AG08395 (cell line): ENCODE data around the gene ADGRA1.
"Not testable (repeated sequence)": the region's sequence is repeated elsewhere in the genome, so short reads cannot be mapped to it uniquely, and the experiment has no call there.

Experiments used
- DNase-seq: peaks from one replicate; pipeline ENCODE4 v3.0.0; 2012; ENCODE audit warnings: mixed read lengths, low spot score

ADGRA1 gene

GRCh38 chr10:133096616-133097269 lies 9.0 kb downstream of the ADGRA1 start:
- no peak for DNase-seq

- no peak for DNase-seq
Measured at GRCh38 chr10:133097418-133097817, 9.7 kb downstream of the ADGRA1 start.

- no peak for DNase-seq
Measured at GRCh38 chr10:133097961-133098360, 10.2 kb downstream of the ADGRA1 start.

DNA sequence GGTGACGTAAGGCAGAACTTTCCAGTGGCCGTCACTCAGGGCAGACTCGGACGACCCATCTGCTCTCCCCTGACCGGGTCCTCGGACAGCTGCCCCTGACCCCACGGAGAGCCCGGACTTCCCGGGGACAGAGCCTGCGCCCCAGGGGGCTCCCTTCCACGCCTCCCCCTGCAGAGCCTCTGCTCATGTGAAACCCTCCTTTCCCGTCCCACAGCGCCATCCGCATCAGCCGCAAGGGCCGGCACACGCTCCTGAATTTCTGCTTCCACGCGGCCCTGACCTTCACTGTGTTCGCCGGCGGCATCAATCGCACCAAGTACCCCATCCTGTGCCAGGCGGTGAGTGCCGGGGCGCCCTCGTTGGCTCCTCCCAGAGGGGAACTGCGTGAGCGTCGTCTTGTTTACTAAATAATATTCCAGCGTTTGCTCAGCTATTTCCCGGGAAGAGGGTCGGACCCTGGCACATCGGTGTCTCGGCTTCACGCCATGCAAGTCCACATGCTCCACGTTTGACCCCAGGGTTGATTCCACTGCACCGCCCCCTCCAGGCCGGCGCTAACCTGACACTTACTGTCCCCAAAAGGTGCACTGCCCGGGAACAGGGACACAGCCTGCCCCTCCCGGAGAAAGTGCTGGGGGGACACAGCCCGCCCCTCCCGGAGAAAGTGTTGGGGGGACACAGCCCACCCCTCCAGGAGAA lies 10.9 kb downstream of the ADGRA1 start:
- DNase-seq: no peak

DNA sequence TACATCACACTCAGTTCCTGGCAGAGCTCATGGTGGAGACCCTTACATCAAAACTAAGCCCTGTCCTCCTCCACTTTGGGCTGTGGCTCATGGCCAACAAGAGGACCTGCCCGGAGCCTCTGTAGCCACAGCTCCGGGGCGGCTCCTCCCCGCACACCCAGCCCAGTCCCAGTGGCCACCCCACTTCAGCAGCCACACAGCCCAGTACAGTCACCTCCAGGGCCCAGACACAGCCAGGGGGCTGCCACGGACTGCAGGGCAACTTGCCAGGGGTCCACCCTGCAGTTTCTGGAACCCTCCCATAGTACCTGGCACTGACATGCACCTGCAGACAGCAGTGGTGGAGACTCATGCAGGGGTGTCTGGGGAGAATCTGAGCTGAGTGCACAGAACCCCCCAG lies 11.8 kb downstream of the ADGRA1 start:
- DNase-seq: no peak

DNA sequence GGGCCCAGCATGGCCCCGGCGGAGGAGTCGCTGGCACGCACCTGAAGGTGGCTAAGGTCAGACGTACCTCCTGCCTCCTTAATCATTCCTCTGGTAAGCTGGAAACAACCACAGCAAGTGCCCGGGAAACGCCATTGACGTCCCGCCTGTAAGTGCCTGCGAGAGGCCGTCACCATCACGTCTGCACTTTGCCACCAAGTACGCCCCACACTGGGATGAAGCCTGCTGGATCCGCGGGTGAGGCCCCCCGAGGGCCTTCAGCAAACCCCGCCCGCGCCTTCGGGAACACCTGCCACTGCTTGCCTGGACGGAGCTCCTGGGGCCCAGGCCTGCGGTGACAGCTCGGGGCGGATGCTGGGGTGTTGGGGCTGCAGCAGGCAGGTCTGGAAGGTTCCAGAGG lies 12.5 kb downstream of the ADGRA1 start:
- no peak for DNase-seq

- no peak for DNase-seq
Measured at GRCh38 chr10:133100706-133101415, 13.1 kb downstream of the ADGRA1 start.

DNA sequence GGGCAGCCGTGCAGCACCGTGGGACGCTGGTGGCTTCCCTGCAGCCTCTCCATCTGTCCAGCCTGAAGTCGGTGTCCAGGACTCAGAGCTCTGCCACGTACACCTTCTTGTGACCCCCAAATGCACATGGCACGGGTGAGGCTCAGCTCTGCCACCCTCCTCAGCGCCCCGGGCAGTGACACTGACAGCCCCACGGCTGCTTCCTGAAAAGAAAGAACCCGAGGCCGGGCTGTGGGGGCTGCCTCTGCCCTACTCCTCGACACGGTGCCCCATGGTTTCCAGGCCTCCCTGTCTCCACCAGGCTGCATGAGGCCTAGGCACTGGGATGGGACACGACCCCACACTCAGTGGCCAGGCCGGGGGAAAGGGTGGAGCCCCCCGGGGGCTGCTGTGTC lies 13.7 kb downstream of the ADGRA1 start:
- no peak for DNase-seq

DNA sequence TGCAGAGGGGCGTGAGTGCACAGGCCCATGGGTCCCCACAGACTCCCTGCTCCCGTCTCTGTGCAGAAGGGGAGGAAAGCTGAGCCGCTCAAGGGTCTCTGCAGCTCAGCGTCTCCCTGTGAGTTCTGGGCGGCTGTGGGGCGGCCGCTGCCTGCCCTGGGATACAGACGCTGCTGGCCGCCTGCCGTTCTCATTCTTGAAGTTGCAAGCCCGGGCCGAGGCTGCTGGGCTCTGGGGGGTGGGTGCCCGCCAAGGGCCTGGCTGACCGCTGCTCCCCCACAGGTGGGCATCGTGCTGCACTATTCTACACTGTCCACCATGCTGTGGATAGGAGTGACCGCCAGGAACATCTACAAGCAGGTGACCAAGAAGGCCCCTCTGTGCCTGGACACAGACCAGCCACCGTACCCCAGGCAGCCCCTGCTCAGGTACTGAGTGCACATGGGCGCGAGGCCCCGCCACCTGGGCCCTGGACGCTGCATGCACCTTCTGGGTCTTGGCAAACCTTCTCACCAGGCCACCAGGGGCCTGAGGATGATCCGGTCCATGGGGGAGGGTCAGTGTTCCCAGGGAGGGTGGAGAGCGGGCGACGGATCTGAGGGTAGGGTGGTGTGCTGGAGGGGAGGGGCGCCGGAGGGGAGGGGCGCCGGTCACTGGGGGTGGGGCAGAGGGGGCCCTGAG lies 14.8 kb downstream of the ADGRA1 start:
- no peak for DNase-seq

DNA sequence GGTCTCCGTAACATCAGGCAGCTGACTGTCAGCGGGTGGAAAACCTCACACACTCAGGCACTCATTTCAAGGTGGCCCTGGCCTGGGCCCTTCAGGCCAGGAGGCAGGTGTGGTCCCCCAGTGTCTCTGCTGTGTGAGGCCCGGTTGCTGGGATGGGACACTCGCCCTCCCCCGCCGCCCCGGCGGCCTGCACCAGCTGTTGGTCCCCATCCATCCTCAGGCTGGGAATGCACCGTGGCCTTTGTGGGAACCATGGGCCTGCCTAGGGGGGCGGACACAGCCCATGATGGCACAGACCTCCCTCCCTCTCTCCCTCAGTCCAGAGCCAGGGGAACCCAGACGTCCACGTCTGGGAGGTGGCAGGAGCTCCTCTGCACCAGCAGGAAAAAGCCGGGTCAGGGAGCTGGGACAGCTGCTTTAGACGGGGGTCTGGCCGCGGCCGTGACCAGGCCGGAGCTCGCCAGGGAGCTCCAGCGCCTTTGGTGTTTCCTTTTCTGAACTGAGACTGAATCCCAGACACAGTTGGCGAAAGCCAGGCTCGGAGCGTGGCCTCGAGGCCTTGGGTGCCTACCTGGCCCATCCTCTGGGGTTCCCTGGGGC lies 15.7 kb downstream of the ADGRA1 start:
- no peak for DNase-seq

GRCh38 chr10:133104068-133104962 lies 16.6 kb downstream of the ADGRA1 start:
- DNase-seq: no peak

- no peak for DNase-seq
Measured at GRCh38 chr10:133104963-133105640, 17.4 kb downstream of the ADGRA1 start.

- no peak for DNase-seq
Measured at GRCh38 chr10:133105686-133106390, 18.1 kb downstream of the ADGRA1 start.

DNA sequence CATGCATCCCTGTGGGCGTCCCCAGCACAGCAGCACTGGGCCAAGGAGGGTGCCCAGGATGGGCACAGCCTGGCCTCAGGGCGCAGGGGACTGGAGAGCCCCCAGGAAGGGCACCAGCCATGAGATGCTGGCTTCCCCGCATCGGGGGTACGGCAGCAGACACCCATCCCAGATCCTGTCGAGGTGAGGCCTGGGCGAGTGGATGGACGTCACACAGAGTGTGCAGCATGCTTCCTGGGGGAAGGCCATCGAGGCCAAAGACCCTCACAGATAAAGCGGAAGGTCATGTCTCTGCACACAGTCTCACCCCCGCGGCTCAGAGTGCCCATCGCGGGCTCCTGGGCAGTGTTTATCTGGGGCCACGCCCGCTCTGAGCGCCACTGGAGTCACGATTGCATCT lies 18.8 kb downstream of the ADGRA1 start:
- no peak for DNase-seq

GRCh38 chr10:133107442-133107841 lies 19.7 kb downstream of the ADGRA1 start:
- DNase-seq: no peak

GRCh38 chr10:133109711-133110110 lies 22.0 kb downstream of the ADGRA1 start:
- DNase-seq: no peak

- DNase-seq: no peak
Measured at GRCh38 chr10:133110133-133110532, 22.4 kb downstream of the ADGRA1 start.

GRCh38 chr10:133110609-133111275 lies 23.0 kb downstream of the ADGRA1 start:
- no peak for DNase-seq

- DNase-seq: not testable (repeated sequence)
Measured at GRCh38 chr10:133111640-133112039, 23.9 kb downstream of the ADGRA1 start.
